Measurements from ENCODE around the gene ANLN.
"Not testable (repeated sequence)": the region's sequence is repeated elsewhere in the genome, so short reads cannot be mapped to it uniquely, and the experiment has no call there.

The ANLN gene

GRCh38 chr7:36389371-36390198 is at the start of gene ANLN:
Gene ANLN (plus strand): TSS chr7:36389862. CDS start chr7:36390027, 165 bp downstream.
- peak; percentile 97 for DNase-seq

- DNase-seq, result no peak
These were observed 46.1 kb upstream of the ANLN start for GRCh38 chr7:36343548-36343947.

- DNase-seq, result no peak
These were observed 45.0 kb upstream of the ANLN start for GRCh38 chr7:36344622-36345021.

- DNase-seq, result no peak
These were observed 43.3 kb upstream of the ANLN start for GRCh38 chr7:36346260-36346831.

- DNase-seq, result peak; percentile 53
These were observed 41.4 kb upstream of the ANLN start for GRCh38 chr7:36348256-36348655.

GRCh38 chr7:36348771-36349170 is 40.9 kb upstream of the ANLN start:
- no peak for DNase-seq

GRCh38 chr7:36349626-36350025 is 40.0 kb upstream of the ANLN start:
- DNase-seq, result no peak

GRCh38 chr7:36355490-36355889 is 34.2 kb upstream of the ANLN start:
- no peak for DNase-seq

GRCh38 chr7:36357054-36357453 is 32.6 kb upstream of the ANLN start:
- DNase-seq, result no peak

- no peak for DNase-seq
These were observed 31.1 kb upstream of the ANLN start for GRCh38 chr7:36358589-36358988.

- no peak for DNase-seq
These were observed 29.4 kb upstream of the ANLN start for GRCh38 chr7:36360244-36360643.

- no peak for DNase-seq
These were observed 28.4 kb upstream of the ANLN start for GRCh38 chr7:36361227-36361626.

GRCh38 chr7:36363515-36363914 is 26.1 kb upstream of the ANLN start:
- DNase-seq, result no peak

GRCh38 chr7:36366005-36366717 is 23.5 kb upstream of the ANLN start:
- DNase-seq, result no peak

GRCh38 chr7:36366718-36367560 is 22.7 kb upstream of the ANLN start:
- DNase-seq, result peak; percentile 79

GRCh38 chr7:36367561-36368077 is 22.0 kb upstream of the ANLN start:
- DNase-seq, result no peak

- DNase-seq, result no peak
These were observed 21.2 kb upstream of the ANLN start for GRCh38 chr7:36368496-36368895.

GRCh38 chr7:36369171-36369570 is 20.5 kb upstream of the ANLN start:
- DNase-seq, result no peak

GRCh38 chr7:36370046-36370445 is 19.6 kb upstream of the ANLN start:
- no peak for DNase-seq

GRCh38 chr7:36372156-36372555 is 17.5 kb upstream of the ANLN start:
- DNase-seq, result no peak

- DNase-seq, result not testable (repeated sequence)
These were observed 11.1 kb upstream of the ANLN start for GRCh38 chr7:36378555-36378954.

- no peak for DNase-seq
These were observed 9.7 kb upstream of the ANLN start for GRCh38 chr7:36379831-36380504.
